Measurements from ENCODE around the gene EIF4G3.
"Not testable (repeated sequence)": the region's sequence is repeated elsewhere in the genome, so short reads cannot be mapped to it uniquely, and the experiment has no call there.

Gene EIF4G3

GRCh38 chr1:21072721-21073120, 104.0 kb downstream of the EIF4G3 start:
- no peak for DNase-seq (ENCODE audit: low read depth in 1 of 2, low spot score in 1 of 2)

- DNase-seq (ENCODE audit: low read depth in 1 of 2, low spot score in 1 of 2): no peak
These were observed 107.1 kb downstream of the EIF4G3 start for GRCh38 chr1:21069549-21069948.

GRCh38 chr1:21068937-21069336, 107.8 kb downstream of the EIF4G3 start:
- DNase-seq (ENCODE audit: low read depth in 1 of 2, low spot score in 1 of 2): no peak

- DNase-seq (ENCODE audit: low read depth in 1 of 2, low spot score in 1 of 2): no peak
These were observed 109.0 kb downstream of the EIF4G3 start for GRCh38 chr1:21067551-21068227.

- DNase-seq (ENCODE audit: low read depth in 1 of 2, low spot score in 1 of 2): no peak
These were observed 110.2 kb downstream of the EIF4G3 start for GRCh38 chr1:21066356-21067012.

- DNase-seq (ENCODE audit: low read depth in 1 of 2, low spot score in 1 of 2): no peak
These were observed 110.8 kb downstream of the EIF4G3 start for GRCh38 chr1:21065851-21066250.

- no peak for DNase-seq (ENCODE audit: low read depth in 1 of 2, low spot score in 1 of 2)
These were observed 112.6 kb downstream of the EIF4G3 start for GRCh38 chr1:21064057-21064456.

GRCh38 chr1:21060523-21060922, 116.2 kb downstream of the EIF4G3 start:
- DNase-seq (ENCODE audit: low read depth in 1 of 2, low spot score in 1 of 2): no peak

- no peak for DNase-seq (ENCODE audit: low read depth in 1 of 2, low spot score in 1 of 2)
These were observed 117.7 kb downstream of the EIF4G3 start for GRCh38 chr1:21059021-21059420.

- no peak for DNase-seq (ENCODE audit: low read depth in 1 of 2, low spot score in 1 of 2)
These were observed 118.5 kb downstream of the EIF4G3 start for GRCh38 chr1:21058035-21058793.

GRCh38 chr1:21053189-21053928, 123.3 kb downstream of the EIF4G3 start:
- DNase-seq (ENCODE audit: low read depth in 1 of 2, low spot score in 1 of 2): not testable (repeated sequence)

- DNase-seq (ENCODE audit: low read depth in 1 of 2, low spot score in 1 of 2): no peak
These were observed 124.7 kb downstream of the EIF4G3 start for GRCh38 chr1:21052034-21052433.

- DNase-seq (ENCODE audit: low read depth in 1 of 2, low spot score in 1 of 2): no peak
These were observed 125.4 kb downstream of the EIF4G3 start for GRCh38 chr1:21051177-21051825.

GRCh38 chr1:21050031-21050430, 126.7 kb downstream of the EIF4G3 start:
- no peak for DNase-seq (ENCODE audit: low read depth in 1 of 2, low spot score in 1 of 2)

GRCh38 chr1:21048462-21048861, 128.2 kb downstream of the EIF4G3 start:
- DNase-seq (ENCODE audit: low read depth in 1 of 2, low spot score in 1 of 2): no peak

GRCh38 chr1:21046132-21046531, 130.6 kb downstream of the EIF4G3 start:
- DNase-seq (ENCODE audit: low read depth in 1 of 2, low spot score in 1 of 2): no peak

GRCh38 chr1:21045351-21045750, 131.3 kb downstream of the EIF4G3 start:
- DNase-seq (ENCODE audit: low read depth in 1 of 2, low spot score in 1 of 2): no peak

GRCh38 chr1:21042929-21043605, 133.6 kb downstream of the EIF4G3 start:
- DNase-seq (ENCODE audit: low read depth in 1 of 2, low spot score in 1 of 2): no peak

GRCh38 chr1:21041541-21041940, 135.2 kb downstream of the EIF4G3 start:
- no peak for DNase-seq (ENCODE audit: low read depth in 1 of 2, low spot score in 1 of 2)

GRCh38 chr1:21037091-21037490, 139.6 kb downstream of the EIF4G3 start:
- DNase-seq (ENCODE audit: low read depth in 1 of 2, low spot score in 1 of 2): no peak
